ENCODE measurements around the gene DPP10.

DPP10 gene

DNA sequence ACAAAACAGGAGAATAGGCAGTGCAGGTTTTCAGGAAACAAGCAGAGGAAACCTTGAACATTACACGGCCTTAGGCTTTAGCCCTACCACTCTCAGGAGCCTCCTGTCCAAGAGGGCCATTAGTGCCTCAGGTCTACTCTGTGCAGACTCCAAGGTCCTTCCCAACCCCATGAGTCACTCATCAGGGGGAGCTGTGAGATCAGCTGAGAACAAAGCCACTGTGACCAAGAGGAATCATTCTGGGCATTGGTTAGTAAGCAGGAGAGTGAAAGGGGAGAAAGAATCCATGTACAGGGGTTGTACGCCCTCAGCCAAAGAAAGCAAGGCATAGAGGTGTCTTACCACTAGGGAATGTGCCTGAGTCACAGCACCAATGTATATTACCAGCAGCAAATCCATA is 680.3 kb downstream of the DPP10 start:
- no peak for DNase-seq (ENCODE audit: low read depth, low spot score)

DNA sequence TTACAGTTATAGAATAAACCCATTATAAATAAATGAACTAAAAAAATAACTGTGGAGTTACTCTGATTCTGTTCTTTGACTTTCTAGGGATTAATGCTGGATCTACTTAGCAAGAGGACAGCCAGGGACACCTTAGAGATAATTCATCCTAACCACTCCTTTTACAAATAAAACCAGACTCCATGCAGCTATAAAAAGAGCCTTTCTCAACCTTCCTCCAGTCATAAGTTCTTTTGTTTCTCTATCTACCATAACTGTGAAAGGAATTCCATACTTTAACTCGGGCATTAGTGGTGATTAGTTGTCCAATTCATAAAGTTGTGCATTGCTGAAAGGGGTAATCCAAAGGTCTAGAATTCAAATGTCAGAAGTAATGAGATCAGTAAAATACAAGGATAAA is 682.4 kb downstream of the DPP10 start:
- DNase-seq (ENCODE audit: low read depth, low spot score), result no peak

DNA sequence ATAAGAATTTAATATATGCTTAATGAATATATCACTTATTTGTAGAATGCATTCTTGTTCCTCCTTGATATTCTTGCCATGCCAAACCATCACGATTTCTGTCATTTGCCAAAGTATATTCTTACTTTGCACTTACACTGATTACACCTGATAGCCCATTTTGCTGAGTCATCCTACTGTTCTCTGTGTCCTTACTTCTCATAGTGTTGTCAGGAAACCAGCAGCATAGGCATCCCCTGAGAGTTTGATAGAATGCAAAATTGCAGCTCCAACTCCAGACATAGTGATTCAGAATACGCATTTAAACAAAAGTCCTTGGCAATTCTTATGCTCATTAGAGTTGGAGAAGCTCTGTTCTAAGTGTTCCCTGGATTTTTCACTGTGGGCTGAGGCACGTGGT is 687.1 kb downstream of the DPP10 start:
- DNase-seq (ENCODE audit: low read depth, low spot score), result no peak

- DNase-seq (ENCODE audit: low read depth, low spot score), result no peak
Measured at GRCh38 chr2:115160531-115161080, 718.2 kb downstream of the DPP10 start.

- DNase-seq (ENCODE audit: low read depth, low spot score), result no peak
Measured at GRCh38 chr2:115161081-115161770, 718.8 kb downstream of the DPP10 start.

GRCh38 chr2:115161771-115162493 is 719.5 kb downstream of the DPP10 start:
- no peak for DNase-seq (ENCODE audit: low read depth, low spot score)

GRCh38 chr2:115162494-115163293 is 720.3 kb downstream of the DPP10 start:
- no peak for DNase-seq (ENCODE audit: low read depth, low spot score)

GRCh38 chr2:115163572-115163971 is 721.1 kb downstream of the DPP10 start:
- no peak for DNase-seq (ENCODE audit: low read depth, low spot score)

- no peak for DNase-seq (ENCODE audit: low read depth, low spot score)
Measured at GRCh38 chr2:115165529-115166109, 723.2 kb downstream of the DPP10 start.

GRCh38 chr2:115168457-115168856 is 726.0 kb downstream of the DPP10 start:
- no peak for DNase-seq (ENCODE audit: low read depth, low spot score)

DNA sequence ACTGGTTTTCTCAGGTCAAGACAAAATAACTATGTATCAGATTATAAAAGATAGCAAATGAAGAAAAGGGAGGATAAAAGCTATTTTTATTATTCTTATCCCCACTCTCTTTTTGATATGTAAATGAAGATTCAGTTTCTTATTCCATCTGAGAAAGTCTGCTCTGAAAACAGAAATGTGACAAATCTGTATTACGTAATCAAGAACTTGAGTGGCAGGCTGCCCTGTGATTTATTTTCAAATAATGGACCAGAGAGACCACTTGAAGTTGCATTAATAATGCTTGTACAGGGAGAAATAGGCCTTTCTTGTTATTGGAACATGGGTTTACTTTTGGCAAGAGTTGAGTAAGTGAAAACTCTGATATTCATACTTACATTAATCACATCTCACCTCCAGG is 727.4 kb downstream of the DPP10 start:
- no peak for DNase-seq (ENCODE audit: low read depth, low spot score)

DNA sequence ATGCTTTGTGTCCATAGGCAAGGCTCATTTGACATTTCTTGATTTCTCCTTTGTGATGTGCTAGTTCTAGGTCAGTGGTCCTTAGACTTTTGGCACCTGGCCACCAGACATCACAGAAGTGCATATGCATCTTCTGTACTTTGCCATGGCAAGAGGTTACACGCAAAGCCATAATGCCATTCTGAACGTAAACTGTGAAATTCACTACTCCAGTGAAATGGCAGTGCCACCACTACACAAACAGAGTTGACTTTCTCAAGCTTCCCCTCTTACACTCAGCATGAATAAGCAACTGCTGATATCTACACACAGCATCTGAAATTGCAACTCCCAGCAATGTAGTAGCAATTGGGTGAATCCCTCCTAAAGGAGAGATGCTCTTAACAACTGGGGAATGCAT is 729.3 kb downstream of the DPP10 start:
- no peak for DNase-seq (ENCODE audit: low read depth, low spot score)

- no peak for DNase-seq (ENCODE audit: low read depth, low spot score)
Measured at GRCh38 chr2:115174651-115175050, 732.2 kb downstream of the DPP10 start.

- no peak for DNase-seq (ENCODE audit: low read depth, low spot score)
Measured at GRCh38 chr2:115183144-115183543, 740.7 kb downstream of the DPP10 start.

GRCh38 chr2:115190459-115190858 is 748.0 kb downstream of the DPP10 start:
- no peak for DNase-seq (ENCODE audit: low read depth, low spot score)

GRCh38 chr2:115194623-115195022 is 752.2 kb downstream of the DPP10 start:
- DNase-seq (ENCODE audit: low read depth, low spot score), result no peak

- DNase-seq (ENCODE audit: low read depth, low spot score), result no peak
Measured at GRCh38 chr2:115196587-115196986, 754.1 kb downstream of the DPP10 start.

DNA sequence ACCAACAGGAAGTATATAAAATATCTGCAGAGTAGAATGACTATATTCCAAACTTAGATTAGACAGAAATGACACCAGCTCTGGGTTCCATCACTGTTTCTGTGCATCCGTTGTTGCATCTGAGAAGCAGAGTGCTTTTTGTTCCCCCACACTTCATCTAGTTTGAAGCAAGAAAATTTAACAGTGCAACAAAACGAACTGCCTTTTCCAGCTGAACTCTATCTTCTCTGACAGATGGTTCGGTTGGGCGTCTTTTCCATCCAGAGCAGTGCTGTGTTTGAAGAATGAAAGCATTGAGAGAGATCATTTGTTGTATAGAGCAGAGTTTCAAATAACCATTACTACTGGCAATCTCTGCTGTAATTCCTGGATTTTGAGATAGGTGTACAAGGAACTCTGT is 757.5 kb downstream of the DPP10 start:
- no peak for DNase-seq (ENCODE audit: low read depth, low spot score)

DNA sequence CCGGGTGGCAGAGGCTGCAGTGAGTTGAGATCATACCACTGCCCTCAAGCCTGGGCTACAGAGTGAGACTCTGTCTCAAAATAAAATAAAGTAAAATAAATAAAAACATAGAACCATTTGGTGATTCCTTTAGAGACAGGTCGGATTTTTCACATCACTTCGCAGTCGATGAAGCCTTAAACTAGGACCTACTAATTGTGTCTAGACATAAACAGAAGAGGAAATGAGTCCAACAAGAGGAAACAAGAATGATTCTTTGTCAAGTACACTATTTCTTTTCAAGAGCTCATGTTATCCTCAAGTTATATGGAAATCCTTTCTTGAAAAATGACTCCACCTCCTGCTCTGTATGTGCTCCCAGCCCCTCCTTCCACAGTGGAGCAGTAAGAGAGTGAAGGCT is 758.9 kb downstream of the DPP10 start:
- DNase-seq (ENCODE audit: low read depth, low spot score), result no peak

DNA sequence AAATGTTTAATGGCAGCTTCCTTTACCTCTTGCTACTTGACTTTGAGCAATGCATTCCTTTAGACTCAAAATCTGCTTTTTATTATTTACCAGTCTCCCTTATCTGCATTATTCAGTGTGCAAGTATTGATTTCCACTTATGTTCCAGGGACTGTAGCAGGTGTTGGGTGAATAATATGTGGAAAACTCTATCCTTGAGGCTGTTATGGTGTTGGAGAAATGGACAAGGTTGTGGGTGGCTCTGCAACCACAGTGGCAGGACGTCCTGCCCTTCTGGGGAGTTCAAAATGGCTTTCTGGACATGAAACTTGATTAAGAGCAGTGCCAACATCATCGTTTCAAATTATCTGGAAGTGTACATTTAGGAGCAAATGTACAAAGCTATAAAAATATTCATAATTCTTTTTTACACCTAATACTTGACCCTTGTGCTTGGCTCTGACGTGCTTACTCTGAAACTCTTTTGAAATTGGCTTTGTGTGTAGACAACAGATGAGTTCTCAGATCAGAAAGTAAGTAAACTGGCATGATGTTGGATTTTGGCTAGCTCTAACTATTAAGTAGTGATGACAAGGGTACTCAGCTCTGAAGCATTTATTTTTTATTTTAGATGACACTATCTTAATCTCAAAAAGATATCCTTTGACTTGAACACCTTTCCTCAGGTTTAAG is 766.2 kb downstream of the DPP10 start:
- no peak for DNase-seq (ENCODE audit: low read depth, low spot score)

GRCh38 chr2:115214050-115214449 is 771.6 kb downstream of the DPP10 start:
- DNase-seq (ENCODE audit: low read depth, low spot score), result no peak

All from smooth muscle cell of the brain vasculature (primary cell).